CD4-positive, alpha-beta T cell treated with Interleukin-1 beta for 1 hour (primary cell): ENCODE measurements around the gene ECT2.
"Not testable (repeated sequence)": the region's sequence is repeated elsewhere in the genome, so short reads cannot be mapped to it uniquely, and the experiment has no call there.

Source experiments
- DNase-seq, 2 donors: peaks; one replicate each; pipeline ENCODE4 v3.0.0-alpha.2; 2020 to 2022

ECT2 gene

GRCh38 chr3:172749230-172749965 is 1.1 kb upstream of the ECT2 start:
- no peak for DNase-seq

GRCh38 chr3:172750069-172750367 is 508 bp upstream of the ECT2 start:
- DNase-seq: no peak

- peak in 1 of 2 donors; percentile 7 for DNase-seq
These were observed 714 bp downstream of the ECT2 start for GRCh38 chr3:172751175-172751704.

- DNase-seq: no peak
These were observed 2.1 kb downstream of the ECT2 start for GRCh38 chr3:172752651-172753050.

- no peak for DNase-seq
These were observed 2.6 kb downstream of the ECT2 start for GRCh38 chr3:172753125-172753524.

- not testable (repeated sequence) for DNase-seq
These were observed 9.9 kb downstream of the ECT2 start for GRCh38 chr3:172760416-172760815.

GRCh38 chr3:172766241-172766640 is 15.7 kb downstream of the ECT2 start:
- no peak for DNase-seq

- DNase-seq: no peak
These were observed 16.3 kb downstream of the ECT2 start for GRCh38 chr3:172766718-172767405.

- no peak for DNase-seq
These were observed 19.9 kb downstream of the ECT2 start for GRCh38 chr3:172770382-172770781.

- no peak for DNase-seq
These were observed 21.1 kb downstream of the ECT2 start for GRCh38 chr3:172771672-172772071.

GRCh38 chr3:172776049-172776717 is 25.7 kb downstream of the ECT2 start:
- DNase-seq: no peak

GRCh38 chr3:172777901-172778300 is 27.4 kb downstream of the ECT2 start:
- no peak for DNase-seq

GRCh38 chr3:172782235-172782634 is 31.7 kb downstream of the ECT2 start:
- DNase-seq: no peak

- no peak for DNase-seq
These were observed 35.5 kb downstream of the ECT2 start for GRCh38 chr3:172786036-172786435.

GRCh38 chr3:172787019-172787418 is 36.5 kb downstream of the ECT2 start:
- no peak for DNase-seq

- no peak for DNase-seq
These were observed 37.2 kb downstream of the ECT2 start for GRCh38 chr3:172787746-172788145.

GRCh38 chr3:172799246-172799645 is 48.7 kb downstream of the ECT2 start:
- DNase-seq: no peak

GRCh38 chr3:172800156-172800555 is 49.6 kb downstream of the ECT2 start:
- DNase-seq: no peak

GRCh38 chr3:172803489-172803888 is 53.0 kb downstream of the ECT2 start:
- no peak for DNase-seq

GRCh38 chr3:172804323-172804722 is 53.8 kb downstream of the ECT2 start:
- DNase-seq: no peak

GRCh38 chr3:172808969-172809546 is 58.5 kb downstream of the ECT2 start:
- DNase-seq: peak in 1 of 2 donors; percentile 16

- DNase-seq: no peak
These were observed 60.6 kb downstream of the ECT2 start for GRCh38 chr3:172811099-172811498.

- DNase-seq: no peak
These were observed 62.9 kb downstream of the ECT2 start for GRCh38 chr3:172813462-172813861.

GRCh38 chr3:172814738-172815137 is 64.2 kb downstream of the ECT2 start:
- no peak for DNase-seq
